Measurements from ENCODE around the gene CHTOP.

Gene CHTOP

DNA sequence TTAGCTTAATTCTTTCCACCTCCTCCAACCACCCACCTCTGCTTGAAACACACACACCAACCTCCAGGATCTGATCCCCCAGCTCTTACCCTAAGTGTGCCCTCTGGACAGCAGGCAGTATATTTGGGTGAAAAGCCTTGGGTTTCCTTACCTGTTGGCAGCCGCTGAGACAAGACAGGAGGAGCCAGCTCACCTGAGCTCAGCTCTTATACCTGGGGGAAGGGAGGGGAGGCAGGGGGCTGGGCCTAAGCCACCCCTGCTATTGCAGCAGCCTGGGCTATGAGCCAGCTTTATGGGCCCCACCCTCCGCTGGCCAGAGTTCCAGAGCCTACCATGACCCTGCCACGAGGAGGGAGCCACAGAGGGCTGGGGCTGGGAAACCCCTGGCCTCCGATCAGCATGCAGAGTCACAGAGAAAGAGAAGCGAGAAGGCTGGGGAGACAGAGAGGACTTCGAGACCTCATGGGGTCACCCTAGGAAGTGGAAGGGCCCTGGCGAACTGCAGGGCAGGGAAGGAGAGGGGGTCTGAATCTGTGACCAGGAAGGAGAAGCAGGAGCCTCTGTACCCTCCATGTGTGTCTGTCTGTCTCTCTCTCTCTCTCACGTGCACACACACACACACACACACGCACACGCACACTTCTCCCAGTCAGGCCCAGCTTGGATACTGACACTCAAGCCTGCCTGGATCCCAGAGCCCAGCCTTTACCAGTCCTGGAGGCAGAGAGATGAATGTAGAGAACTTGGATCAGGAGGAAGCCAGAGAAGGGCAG lies 17.5 kb upstream of the CHTOP start, which contains the start of gene S100A14:
Gene S100A14, minus strand, starts transcription at position 182 of the 773 bp plus-strand sequence. CDS start 467 bp downstream, outside the sequence.
- no peak within 1 kb of the TSS for H3K27ac Mint-ChIP-seq
- peaks cover 20% of the 10 kb centered on the region for H3K27me3 Mint-ChIP-seq
- H3K4me3 Mint-ChIP-seq, result no peak within 1 kb of the TSS
- no peaks in the 10 kb centered on the region for H3K36me3 Mint-ChIP-seq
- H3K9me3 Mint-ChIP-seq, result no peaks in the 10 kb centered on the region
- H3K4me1 Mint-ChIP-seq, result peaks cover 3% of the 10 kb centered on the region
- CTCF ChIA-PET, result interaction anchor here (0.5 to 3.6 kb wide), 7 partner anchors 11 to 108 kb away, joined by 3 to 31 read pairs (median 9); partner anchors contain the start of genes S100A1 and S100A13
- no peak for DNase-seq

DNA sequence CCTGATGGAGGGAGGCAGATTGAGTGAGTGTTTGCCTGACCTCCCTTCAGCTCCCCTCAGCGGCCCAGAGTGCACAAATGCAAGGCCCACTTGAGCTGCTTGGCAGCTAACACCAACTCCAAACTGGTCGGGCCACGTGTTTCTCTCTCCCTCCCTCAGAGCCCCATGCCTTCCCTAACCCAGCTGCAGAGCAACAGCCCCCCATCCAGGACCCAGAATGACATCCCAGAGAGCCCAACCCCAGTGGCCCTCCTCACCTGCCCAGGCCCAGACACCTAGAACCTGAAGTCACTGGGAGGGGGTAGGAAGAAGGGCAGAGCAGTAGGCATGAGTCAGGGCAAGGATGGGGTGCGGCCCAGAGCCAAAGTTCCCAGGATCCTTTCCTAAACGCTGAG lies 17.0 kb upstream of the CHTOP start:
- no peak for DNase-seq
- Mint-ChIP-seq H3K4me3 (no peak overlapping the region), H3K9me3 (no peaks in the 10 kb centered on the region), H3K27ac (no peak overlapping the region), H3K36me3 (no peaks in the 10 kb centered on the region), H3K4me1 (peaks cover 3% of the 10 kb centered on the region), H3K27me3 (peaks cover 19% of the 10 kb centered on the region)
- CTCF ChIA-PET, result interaction anchor here (0.8 to 3.6 kb wide), 6 partner anchors 12 to 108 kb away, joined by 3 to 31 read pairs (median 14); partner anchors contain the start of genes S100A1 and S100A13

DNA sequence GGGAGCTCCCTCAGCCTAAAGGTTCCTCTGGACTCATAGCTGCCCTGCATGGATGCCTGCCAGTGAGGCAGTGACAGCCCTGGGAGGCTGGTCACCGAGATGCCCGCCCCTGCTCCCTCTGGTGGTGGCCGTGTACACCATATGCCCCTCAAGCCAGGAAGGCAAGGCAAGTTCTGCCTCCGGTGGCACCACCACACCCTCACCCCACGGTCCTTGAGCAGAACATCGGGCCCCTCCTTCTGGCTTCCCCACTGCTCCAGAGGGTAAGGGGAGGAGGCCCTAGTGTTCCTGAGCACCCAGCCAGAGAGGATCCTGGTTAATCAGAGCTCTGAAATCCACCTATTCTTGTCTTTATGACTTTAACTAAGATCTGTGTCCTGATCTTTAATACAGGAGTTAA lies 16.2 kb upstream of the CHTOP start:
- Mint-ChIP-seq H3K4me1 (peaks cover 3% of the 10 kb centered on the region), H3K27me3 (peaks cover 13% of the 10 kb centered on the region), H3K4me3 (no peak overlapping the region), H3K27ac (no peak overlapping the region), H3K36me3 (no peaks in the 10 kb centered on the region), H3K9me3 (no peaks in the 10 kb centered on the region)
- CTCF ChIA-PET, result interaction anchor here (0.7 to 3.6 kb wide), 9 partner anchors 11 to 147 kb away, joined by 3 to 31 read pairs (median 6); partner anchors contain the start of genes CHTOP, S100A1 and S100A13
- peak; percentile 79 for DNase-seq

DNA sequence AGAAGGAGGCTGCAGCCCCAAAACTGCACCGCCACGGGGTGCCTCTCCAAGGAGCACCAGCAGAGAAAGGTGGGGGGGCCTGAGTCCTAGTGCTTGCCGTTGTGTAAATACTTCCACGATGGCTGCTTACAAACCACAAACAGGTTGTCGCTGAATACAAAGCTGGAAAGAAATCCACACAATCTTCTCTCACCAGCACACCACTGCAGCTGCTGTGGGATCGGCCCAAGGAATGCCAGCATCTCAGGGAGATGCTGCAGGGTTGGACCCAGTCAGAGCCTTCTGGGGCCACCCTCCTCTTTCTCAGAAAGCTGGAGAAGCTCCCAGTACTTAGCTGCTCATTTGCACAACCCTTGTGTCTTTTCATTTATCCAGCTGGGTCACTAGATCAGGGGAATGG lies 14.7 kb upstream of the CHTOP start:
- CTCF ChIA-PET, result interaction anchor here (1.0 to 3.6 kb wide), 5 partner anchors 10 to 109 kb away, joined by 5 to 31 read pairs (median 7); partner anchors contain the start of genes CHTOP, S100A1 and S100A13

DNA sequence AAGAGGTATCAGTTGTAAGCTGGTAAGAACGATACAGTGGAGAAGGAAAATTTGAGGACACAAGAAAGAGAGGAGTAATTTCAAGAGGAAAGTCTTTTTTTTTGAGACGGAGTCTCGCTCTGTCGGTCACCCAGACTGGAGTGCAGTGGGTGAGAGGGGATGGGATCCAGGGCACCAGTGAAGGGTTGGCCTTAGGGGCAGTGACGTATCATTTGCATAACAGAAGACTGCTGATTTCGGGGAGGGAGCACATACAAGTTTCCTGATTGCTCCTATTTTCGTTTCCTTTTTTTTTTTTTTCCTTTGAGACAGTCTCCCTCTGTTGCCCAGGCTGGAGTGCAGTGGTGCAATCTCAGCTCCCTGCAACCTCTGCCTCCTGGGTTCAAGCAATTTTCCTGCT lies 10.8 kb upstream of the CHTOP start:
- no peak overlapping the region for H3K27ac Mint-ChIP-seq
- CTCF ChIA-PET, result interaction anchor here (1.1 to 1.6 kb wide), 3 partner anchors 91 to 117 kb away, joined by 3 to 4 read pairs (median 4); no protein-coding TSS in a partner anchor
- no peak overlapping the region for H3K4me3 Mint-ChIP-seq
- H3K4me1 Mint-ChIP-seq, result peaks cover 2% of the 10 kb centered on the region
- H3K9me3 Mint-ChIP-seq, result no peaks in the 10 kb centered on the region
- no peaks in the 10 kb centered on the region for H3K36me3 Mint-ChIP-seq
- H3K27me3 Mint-ChIP-seq, result peaks cover 22% of the 10 kb centered on the region
- no peak for DNase-seq

More for the DNA sequence above, 14.7 kb upstream of the CHTOP start:
- Mint-ChIP-seq H3K4me1 (peaks cover 3% of the 10 kb centered on the region), H3K4me3 (no peak overlapping the region), H3K27me3 (peaks cover 8% of the 10 kb centered on the region), H3K27ac (no peak overlapping the region), H3K9me3 (no peaks in the 10 kb centered on the region), H3K36me3 (no peaks in the 10 kb centered on the region)
- DNase-seq, result no peak

DNA sequence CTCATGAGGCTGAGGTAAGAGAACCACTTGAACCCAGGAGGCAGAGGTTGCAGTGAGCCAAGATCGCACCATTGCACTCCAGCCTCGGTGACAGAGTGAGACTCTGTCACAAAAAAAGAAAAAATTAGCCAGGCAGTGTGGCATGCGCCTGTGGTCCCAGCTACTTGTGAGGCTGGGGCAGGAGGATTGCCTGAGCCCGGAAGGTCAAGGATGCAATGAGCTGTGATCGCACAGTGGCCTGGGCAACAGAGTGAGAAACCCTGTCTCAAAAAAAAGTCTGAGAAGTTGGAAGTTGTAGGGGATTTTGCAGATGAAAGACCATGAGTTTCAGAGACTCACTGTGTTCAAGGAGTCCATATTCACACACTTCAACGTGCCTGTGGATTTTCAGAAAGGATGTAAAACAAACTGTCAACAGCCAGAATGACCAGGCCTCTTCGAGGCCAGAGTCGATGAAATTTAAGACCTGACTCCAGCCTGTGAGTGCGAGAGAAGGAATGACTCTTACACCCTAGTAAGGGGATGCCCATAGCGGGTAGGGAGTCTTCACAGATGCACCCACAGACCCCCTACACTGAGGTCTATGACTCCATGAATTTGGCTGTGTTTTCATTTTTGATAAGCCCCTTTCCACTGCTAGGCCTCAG lies 8.8 kb upstream of the CHTOP start:
- CTCF ChIA-PET, result no interaction called here
- no peak overlapping the region for H3K4me3 Mint-ChIP-seq
- H3K27me3 Mint-ChIP-seq, result peaks cover 31% of the 10 kb centered on the region
- H3K36me3 Mint-ChIP-seq, result no peaks in the 10 kb centered on the region
- H3K9me3 Mint-ChIP-seq, result no peaks in the 10 kb centered on the region
- peaks cover 2% of the 10 kb centered on the region for H3K4me1 Mint-ChIP-seq
- DNase-seq, result no peak
- H3K27ac Mint-ChIP-seq, result no peak overlapping the region

DNA sequence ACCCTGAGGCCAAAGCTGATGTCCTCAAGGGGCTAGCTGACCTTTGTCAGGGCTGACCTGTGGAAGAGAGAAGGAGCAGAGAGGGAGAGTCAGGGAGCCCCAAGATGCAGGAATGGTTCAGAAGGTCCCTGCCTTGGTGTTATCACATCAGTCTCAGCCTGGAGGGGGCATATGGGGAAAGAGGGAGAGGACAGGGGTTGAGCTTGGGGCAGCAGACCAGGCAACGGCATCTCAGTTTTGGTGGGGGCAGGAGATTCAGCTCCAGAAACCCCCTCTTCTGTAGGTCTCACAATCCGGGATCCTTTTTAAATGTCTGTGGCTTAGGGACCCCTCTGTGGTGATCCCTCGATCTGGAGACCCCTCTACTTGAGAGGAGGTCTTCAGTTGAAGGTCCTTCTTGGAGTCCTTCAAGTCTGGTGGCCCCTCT lies 7.4 kb upstream of the CHTOP start:
- Mint-ChIP-seq H3K27me3 (peaks cover 31% of the 10 kb centered on the region), H3K9me3 (no peaks in the 10 kb centered on the region), H3K4me1 (peaks cover 4% of the 10 kb centered on the region), H3K27ac (no peak overlapping the region), H3K4me3 (no peak overlapping the region), H3K36me3 (no peaks in the 10 kb centered on the region)
- CTCF ChIA-PET, result interaction anchor here (0.6 to 4.4 kb wide), 6 partner anchors 8 to 94 kb away, joined by 3 to 24 read pairs (median 8); partner anchors contain the start of gene S100A14
- DNase-seq, result no peak

DNA sequence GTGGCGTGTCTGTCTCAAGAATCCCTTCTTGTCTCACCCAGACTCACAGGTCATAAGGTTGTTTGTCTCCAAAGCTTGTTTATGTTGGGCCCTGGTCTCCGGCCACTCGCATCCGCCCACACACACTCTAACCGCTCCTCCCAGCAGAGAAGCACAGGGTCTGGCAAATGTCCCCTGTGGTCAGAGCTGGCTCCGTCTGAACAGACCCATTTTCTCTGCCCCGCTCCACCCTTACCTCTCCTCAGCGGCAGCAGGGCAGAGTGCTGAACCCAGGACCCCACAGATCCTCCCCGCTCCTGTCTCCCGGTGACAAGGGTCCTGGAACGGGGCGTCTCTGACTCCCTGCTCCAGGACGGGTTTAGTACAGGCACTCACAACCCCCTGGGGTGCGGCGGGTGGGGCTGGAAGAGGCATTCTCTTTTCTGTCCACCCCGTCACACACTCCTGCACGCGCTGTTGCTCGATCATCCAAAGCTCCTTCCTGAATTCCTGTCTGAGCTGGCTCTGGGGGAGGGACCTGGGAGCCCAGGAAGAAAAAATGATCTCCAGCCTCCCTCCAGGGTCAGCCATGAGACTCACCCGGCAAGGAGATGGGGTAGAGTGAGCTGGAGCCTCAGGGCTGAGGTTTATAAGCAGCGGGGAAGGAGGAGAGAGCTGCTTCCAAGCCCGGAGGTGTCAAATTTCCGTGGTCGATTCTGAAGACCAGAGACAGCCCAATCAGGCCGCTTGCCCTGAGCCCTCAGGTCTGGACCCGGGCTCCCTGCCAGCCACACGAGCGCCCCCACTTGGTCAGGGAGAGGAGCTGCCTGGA lies 6.8 kb upstream of the CHTOP start, which contains the start of gene S100A13:
Gene S100A13, minus strand, starts transcription at position 602 of the 811 bp plus-strand sequence. CDS start 1,033 bp downstream, outside the sequence.
- DNase-seq, result no peak
- no peak within 1 kb of the TSS for H3K27ac Mint-ChIP-seq
- CTCF ChIA-PET, result interaction anchor here (0.6 to 4.4 kb wide), 9 partner anchors 9 to 111 kb away, joined by 3 to 24 read pairs (median 6); partner anchors contain the start of genes S100A14 and S100A16
- H3K27me3 Mint-ChIP-seq, result peaks cover 31% of the 10 kb centered on the region
- no peak within 1 kb of the TSS for H3K4me3 Mint-ChIP-seq
- no peaks in the 10 kb centered on the region for H3K36me3 Mint-ChIP-seq
- no peaks in the 10 kb centered on the region for H3K9me3 Mint-ChIP-seq
- peaks cover 8% of the 10 kb centered on the region for H3K4me1 Mint-ChIP-seq

DNA sequence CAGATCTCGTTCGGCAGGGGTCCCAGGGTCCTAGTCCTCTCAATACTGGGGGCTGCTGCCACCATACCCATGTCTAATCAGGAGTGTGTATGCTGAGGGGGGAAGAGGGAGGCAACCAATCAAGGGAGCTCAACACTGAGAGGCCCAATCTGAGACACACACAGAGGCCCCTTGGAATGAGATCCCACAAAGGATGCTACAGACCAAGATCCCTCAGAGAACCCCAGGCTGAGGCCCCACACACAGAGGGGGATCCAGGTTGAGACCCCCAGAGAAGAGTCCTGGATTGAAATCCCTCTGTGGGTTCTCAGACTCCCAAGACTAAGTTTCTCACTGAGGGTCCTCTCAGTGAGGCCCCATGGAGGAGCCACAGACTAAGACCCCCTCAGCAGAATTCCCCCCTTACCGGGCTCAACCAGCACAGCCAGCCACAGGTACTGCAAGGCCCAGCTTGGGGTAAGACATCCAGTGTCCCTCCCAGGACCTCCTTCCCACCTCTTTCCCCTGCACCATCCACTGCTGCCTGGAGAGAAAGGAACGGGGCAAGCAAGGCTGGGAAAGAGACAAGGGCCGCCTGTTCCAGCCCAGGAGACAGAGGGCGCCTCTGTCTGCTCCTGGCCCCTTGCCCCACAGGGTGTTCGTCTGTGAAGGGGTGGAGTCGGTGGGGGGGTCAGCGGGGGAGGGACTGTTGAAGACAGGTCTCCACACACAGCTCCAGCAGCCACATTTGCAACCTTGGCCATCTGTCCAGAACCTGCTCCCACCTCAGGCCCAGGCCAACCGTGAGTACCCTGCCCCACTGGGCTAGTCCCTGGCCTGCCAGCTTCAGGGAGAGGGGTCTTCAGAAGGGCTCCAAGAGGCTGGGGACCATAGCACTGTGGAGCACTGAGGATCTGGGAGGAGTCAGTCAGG lies 5.9 kb upstream of the CHTOP start, which contains the start of gene S100A1:
Gene S100A1, plus strand, starts transcription at position 720 of the 912 bp plus-strand sequence. CDS start 2,088 bp downstream, outside the sequence.
- Mint-ChIP-seq H3K9me3 (no peaks in the 10 kb centered on the region), H3K4me1 (peaks cover 12% of the 10 kb centered on the region), H3K36me3 (no peaks in the 10 kb centered on the region), H3K27ac (no peak within 1 kb of the TSS), H3K4me3 (no peak within 1 kb of the TSS), H3K27me3 (peaks cover 31% of the 10 kb centered on the region)
- CTCF ChIA-PET, result interaction anchor here (1.1 to 4.4 kb wide), 11 partner anchors 10 to 118 kb away, joined by 3 to 24 read pairs (median 5); partner anchors contain the start of genes S100A14 and S100A16
- DNase-seq, result no peak

DNA sequence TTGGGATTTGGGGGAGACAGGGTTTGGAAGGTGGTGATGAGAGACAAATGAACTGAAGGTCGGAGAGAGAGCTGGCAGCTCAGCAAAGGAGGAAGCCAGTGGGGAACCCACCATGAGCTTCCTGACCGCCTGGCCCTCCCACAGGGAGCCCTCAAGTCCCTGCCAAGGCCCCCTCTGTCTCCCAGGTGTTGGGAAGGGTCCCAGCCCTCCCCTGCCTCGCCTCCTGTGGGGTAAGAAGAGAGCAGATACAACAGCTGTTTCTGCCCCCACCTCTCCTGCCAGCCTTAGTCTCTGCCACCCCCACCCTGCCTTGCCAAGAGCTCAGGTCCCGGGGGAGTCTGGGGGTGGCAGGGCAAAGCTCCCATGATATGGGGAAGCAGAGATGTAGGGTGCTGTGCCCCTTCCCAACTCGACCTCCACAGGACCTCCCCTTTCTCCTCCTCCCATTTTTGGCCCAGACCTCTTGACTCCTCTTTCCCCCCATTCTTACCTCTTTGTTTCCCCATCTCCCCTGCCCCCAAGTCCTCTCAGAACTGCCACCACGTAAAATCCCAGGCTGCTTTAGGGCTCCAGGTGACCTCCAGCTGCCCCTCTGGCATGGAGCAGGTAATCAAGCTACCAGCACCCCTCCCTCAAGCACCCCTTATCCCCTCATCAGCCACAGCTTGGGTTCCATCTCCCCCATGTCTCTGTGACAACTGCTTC lies 5.1 kb upstream of the CHTOP start:
- Mint-ChIP-seq H3K27ac (no peak overlapping the region), H3K4me1 (peaks cover 21% of the 10 kb centered on the region), H3K9me3 (no peaks in the 10 kb centered on the region), H3K27me3 (peaks cover 31% of the 10 kb centered on the region), H3K36me3 (peaks cover 2% of the 10 kb centered on the region), H3K4me3 (no peak overlapping the region)
- no peak for DNase-seq
- CTCF ChIA-PET, result interaction anchor here (1.1 to 4.4 kb wide), 6 partner anchors 9 to 118 kb away, joined by 3 to 24 read pairs (median 4); no protein-coding TSS in a partner anchor

DNA sequence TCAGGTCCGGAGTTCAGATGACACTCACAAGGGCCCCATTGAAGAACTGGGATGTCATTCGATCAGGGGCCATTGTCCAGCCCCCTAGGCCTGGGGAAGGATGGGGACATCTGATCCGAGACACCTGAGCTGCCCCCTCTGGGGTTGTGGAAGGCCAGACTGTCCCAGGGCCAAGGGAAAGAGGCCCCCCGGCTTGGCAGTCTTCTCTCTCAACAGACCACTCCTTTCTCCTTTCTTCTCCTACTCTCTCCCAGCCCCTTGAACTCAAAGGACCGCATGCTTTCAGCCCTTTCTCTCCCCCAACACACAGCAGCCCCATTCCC lies 4.6 kb upstream of the CHTOP start:
- peaks cover 31% of the 10 kb centered on the region for H3K27me3 Mint-ChIP-seq
- peaks cover 24% of the 10 kb centered on the region for H3K4me1 Mint-ChIP-seq
- DNase-seq, result no peak
- no peaks in the 10 kb centered on the region for H3K9me3 Mint-ChIP-seq
- H3K27ac Mint-ChIP-seq, result no peak overlapping the region
- CTCF ChIA-PET, result interaction anchor here (1.2 to 4.4 kb wide), 5 partner anchors 8 to 118 kb away, joined by 3 to 24 read pairs (median 5); no protein-coding TSS in a partner anchor
- peaks cover 7% of the 10 kb centered on the region for H3K36me3 Mint-ChIP-seq
- H3K4me3 Mint-ChIP-seq, result no peak overlapping the region

DNA sequence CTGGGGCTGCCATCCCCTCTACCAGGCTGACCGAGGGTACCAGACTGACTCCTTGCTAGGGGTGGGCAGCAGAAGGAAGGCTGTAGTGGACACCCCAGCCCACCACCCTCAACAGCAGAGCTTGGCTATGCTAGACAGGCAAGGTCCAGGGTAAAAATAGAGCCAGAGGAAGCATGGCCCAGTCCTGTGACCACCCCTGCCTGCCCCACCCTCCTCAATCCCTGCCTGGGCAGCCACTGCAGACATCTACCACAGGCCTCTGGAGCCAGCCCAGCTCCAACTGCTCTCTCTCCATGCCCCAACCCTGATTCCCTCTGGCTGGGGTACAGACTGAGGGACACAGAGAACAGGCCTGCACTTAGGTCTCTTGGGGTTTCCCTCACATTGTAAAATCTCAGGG lies 3.9 kb upstream of the CHTOP start:
- Mint-ChIP-seq H3K4me3 (no peak overlapping the region), H3K27me3 (peaks cover 31% of the 10 kb centered on the region), H3K4me1 (peaks cover 27% of the 10 kb centered on the region), H3K36me3 (peaks cover 11% of the 10 kb centered on the region), H3K27ac (no peak overlapping the region), H3K9me3 (no peaks in the 10 kb centered on the region)
- no peak for DNase-seq
- CTCF ChIA-PET, result interaction anchor here (1.2 to 4.4 kb wide), 4 partner anchors 12 to 119 kb away, joined by 3 to 24 read pairs (median 14); no protein-coding TSS in a partner anchor
